ENCODE measurements around the gene PRAMEF12. TPM values are rescaled to one million over a fixed set of nuclear protein-coding genes. Genes with fewer than 3 reads are reported as not detected.
"Not testable (repeated sequence)": the region's sequence is repeated elsewhere in the genome, so short reads cannot be mapped to it uniquely, and the experiment has no call there.

Gene PRAMEF12
- total RNA-seq, 1 donor = not detected

- no peak overlapping the region for H3K4me3 ChIP-seq (ENCODE audit: low read depth, low read length)
- no peak for TF ChIP-seq CTCF (IDR thresholded peaks at IDR 0.05; ENCODE audit: insufficient read depth, low read length)
- DNase-seq (ENCODE audit: low read depth) = no peak
Measured at GRCh38 chr1:12799730-12800129, 26.2 kb downstream of the PRAMEF12 start.

- no peak overlapping the region for H3K4me3 ChIP-seq (ENCODE audit: low read depth, low read length)
- DNase-seq (ENCODE audit: low read depth) = no peak
- TF ChIP-seq CTCF (IDR thresholded peaks at IDR 0.05; ENCODE audit: insufficient read depth, low read length) = no peak
Measured at GRCh38 chr1:12809933-12810332, 36.4 kb downstream of the PRAMEF12 start.

DNA sequence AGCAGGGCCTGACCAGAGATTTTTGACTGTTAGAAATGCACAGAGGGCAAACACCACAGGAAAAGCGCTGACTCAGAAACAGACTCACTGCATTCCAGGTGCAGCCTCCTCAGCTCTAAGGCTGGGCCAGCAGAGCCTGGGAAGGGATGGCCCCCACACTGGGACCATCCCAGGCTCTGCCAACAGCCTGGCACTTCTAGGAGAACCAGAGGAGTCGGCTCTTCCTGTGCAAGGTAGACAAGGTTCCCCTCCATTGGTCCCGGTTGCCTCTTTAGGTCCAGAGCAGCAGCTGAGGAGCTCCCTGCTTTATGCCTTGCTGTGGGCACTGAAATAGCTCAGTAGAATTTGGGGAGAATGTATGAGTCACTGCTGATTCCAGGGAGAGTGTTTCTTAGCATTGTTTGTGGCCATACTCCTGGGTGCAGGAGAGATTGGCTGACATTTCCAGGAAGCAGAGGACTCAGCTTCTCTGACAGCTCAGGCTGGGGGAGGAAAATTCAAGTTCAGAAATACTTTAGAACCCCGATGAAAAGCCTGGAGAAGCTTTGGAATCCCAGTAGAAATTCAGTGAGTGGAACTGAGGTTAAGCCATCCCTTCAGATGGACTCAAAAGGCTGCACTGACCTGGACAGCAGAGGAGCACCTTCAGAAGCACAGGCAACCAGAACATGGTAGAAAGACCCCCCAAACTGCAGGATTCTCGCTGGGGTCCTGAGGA lies 37.3 kb downstream of the PRAMEF12 start:
- DNase-seq (ENCODE audit: low read depth) = peak; percentile 54
- no peak for TF ChIP-seq CTCF (IDR thresholded peaks at IDR 0.05; ENCODE audit: insufficient read depth, low read length)
- no peak overlapping the region for H3K4me3 ChIP-seq (ENCODE audit: low read depth, low read length)

DNA sequence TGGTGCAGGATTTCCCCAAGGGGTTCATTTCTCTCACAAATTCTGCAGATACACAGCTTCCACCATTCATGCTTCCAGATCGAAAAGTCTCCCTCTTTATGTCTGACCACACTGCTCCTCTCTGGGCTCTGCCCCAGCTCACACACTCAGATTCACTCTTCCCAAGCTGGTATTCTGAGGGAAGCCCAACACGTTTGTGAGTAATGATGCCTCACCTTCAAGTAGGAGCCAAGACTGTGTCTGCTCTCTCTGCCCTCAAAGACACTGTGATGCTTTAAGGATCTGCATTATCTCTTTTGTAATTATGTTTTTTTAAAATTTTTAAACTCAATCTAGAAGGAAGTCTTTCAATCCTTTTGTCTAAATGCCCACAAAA lies 37.9 kb downstream of the PRAMEF12 start:
- TF ChIP-seq CTCF (IDR thresholded peaks at IDR 0.05; ENCODE audit: insufficient read depth, low read length) = no peak
- DNase-seq (ENCODE audit: low read depth) = peak; percentile 6
- no peak overlapping the region for H3K4me3 ChIP-seq (ENCODE audit: low read depth, low read length)

GRCh38 chr1:12819061-12819460 lies 45.5 kb downstream of the PRAMEF12 start:
- H3K4me3 ChIP-seq (ENCODE audit: low read depth, low read length); DNase-seq (ENCODE audit: low read depth): not testable (repeated sequence)

Other genes starting within 250 kb of the PRAMEF12 start
- gene DHRS3, start 155.5 kb upstream of the PRAMEF12 start, total RNA-seq (ENCODE audit: low replicate concordance) = 64.4 and 114 TPM in 2 replicates
- gene AADACL4, start 129.7 kb upstream of the PRAMEF12 start, total RNA-seq (ENCODE audit: low replicate concordance) = not detected in 2 replicates
- gene AADACL3, start 57.6 kb upstream of the PRAMEF12 start, total RNA-seq (ENCODE audit: low replicate concordance) = not detected in 2 replicates
- not detected in 2 replicates for gene CFAP107, start 27.5 kb upstream of the PRAMEF12 start, total RNA-seq (ENCODE audit: low replicate concordance)
- not detected in 2 replicates for gene PRAMEF1, start 17.7 kb downstream of the PRAMEF12 start, total RNA-seq (ENCODE audit: low replicate concordance)
- gene PRAMEF11, start 57.7 kb downstream of the PRAMEF12 start, total RNA-seq (ENCODE audit: low replicate concordance) = not detected in 2 replicates
- gene HNRNPCL1, start 75.0 kb downstream of the PRAMEF12 start, total RNA-seq (ENCODE audit: low replicate concordance) = not detected in 2 replicates
- not detected in 2 replicates for gene PRAMEF2, start 83.3 kb downstream of the PRAMEF12 start, total RNA-seq (ENCODE audit: low replicate concordance)
- not detected in 2 replicates for gene PRAMEF4, start 112.5 kb downstream of the PRAMEF12 start, total RNA-seq (ENCODE audit: low replicate concordance)
- not detected in 2 replicates for gene PRAMEF10, start 124.5 kb downstream of the PRAMEF12 start, total RNA-seq (ENCODE audit: low replicate concordance)
- not detected in 2 replicates for gene PRAMEF7, start 142.9 kb downstream of the PRAMEF12 start, total RNA-seq (ENCODE audit: low replicate concordance)
- gene PRAMEF6, start 173.8 kb downstream of the PRAMEF12 start, total RNA-seq (ENCODE audit: low replicate concordance) = not detected in 2 replicates